Right lobe of liver (tissue), 6 donors: Measurements from ENCODE around the gene ESR2. TPM values are rescaled to one million over a fixed set of nuclear protein-coding genes. Genes with fewer than 3 reads are reported as not detected.

Experiments used
- ATAC-seq, 4 donors: fragments of 200-7000 bp; cut with Tn5 transposase; one replicate each; pipeline ENCODE4 v1.9.1; 2020; ENCODE audit warnings: mild to moderate bottlenecking in 4 of 4, moderate library complexity in 4 of 4
- DNase-seq, 3 donors: peaks; one replicate each; pipeline ENCODE4 v3.0.0-alpha.2; 2020
- H3K27ac ChIP-seq, 3 donors: fragments of 200-600 bp; one replicate each; pipeline ENCODE4 v1.8.0; 2022
- H3K27me3 ChIP-seq, 2 donors: fragments of 200-600 bp; one replicate each; pipeline ENCODE4 v1.8.0; 2022
- H3K36me3 ChIP-seq, 4 donors: fragments of 200-600 bp; sonication (generic) in 1 of 4; one replicate each; pipeline versions ENCODE4 v1.5.1 to v1.8.0; 2017 to 2022; ENCODE audit warnings: control low read depth in 1 of 4
- H3K4me1 ChIP-seq, 4 donors: fragments of 200-600 bp; sonication (generic) in 1 of 4; one replicate each; pipeline versions ENCODE4 v1.5.1 to v1.8.0; 2017 to 2022; ENCODE audit warnings: control low read depth in 1 of 4
- H3K4me3 ChIP-seq, 3 donors: fragments of 200-600 bp; one replicate each; pipeline ENCODE4 v1.8.0; 2022
- H3K9me3 ChIP-seq, 4 donors: fragments of 200-600 bp; sonication (generic) in 1 of 4; one replicate each; pipeline versions ENCODE4 v1.5.1 to v1.8.0; 2017 to 2022; ENCODE audit warnings: control low read depth in 1 of 4
- CTCF ChIP-seq, 4 donors: fragments of 200-600 bp in 3 of 4; fragments of 450-650 bp in 1 of 4; IDR thresholded peaks; one replicate each; pipeline versions ENCODE4 v1.5.1 to v1.8.0; 2016 to 2022; ENCODE audit warnings: antibody characterized with exemption in 4 of 4, mild to moderate bottlenecking in 2 of 4
- POLR2A ChIP-seq: fragments of 450-650 bp; IDR thresholded peaks from one replicate; pipeline ENCODE4 v1.6.1; 2017; ENCODE audit warnings: antibody characterized with exemption, mild to moderate bottlenecking
- WGBS: methylation state at CpG from one replicate; pipeline ENCODE4 v1.1.6; 2018; ENCODE audit warnings: low coverage, low lambda C conversion rate; ENCODE audit not compliant: insufficient coverage; ENCODE audit errors: missing lambda C conversion rate; 5-methylcytosine and 5-hydroxymethylcytosine counted together
- intact Hi-C, 2 donors: fragments of 100-400 bp; cut with DNase I; formaldehyde crosslinking; loops; one replicate each; pipeline versions ENCODE4 v1.11.2 to v1.14.1; 2022
- total RNA-seq, 6 experiments: library from RNA; depleted of rRNA in 2 of 6; stranded (reverse); fragments of >200 nt in 2 of 6; fragmentation: NEBNext Ultra II Directional in 3 of 6; extraction: Animal tissue kit (Norgen Biotek cat#: 25700) in 3 of 6; gene quantifications; one replicate each; pipeline versions ENCODE4 v1.1.0 to v1.2.4, GENCODE V29; 2016 to 2023
- donor health status: DM: no; HTN: yes; CAD: no.
- donor health status: DM: no; HTN: no; CAD: no.
- donor health status: DM: no; HTN: no; CAD: no.
- donor health status: DM: no; HTN: yes; CAD: no.
- donor health status: DM: no; HTN: yes; CAD: no.

ESR2 gene
- total RNA-seq, 6 experiments from 2014 or later, result 0.04 TPM; not detected in 5

GRCh38 chr14:64232095-64232838, 61.9 kb downstream of the ESR2 start:
- no peak overlapping the region for H3K4me3 ChIP-seq
- intact Hi-C loops, result no loop called here
- DNase-seq, result no peak
- H3K27ac ChIP-seq, result no peak overlapping the region
- no peaks in the 10 kb centered on the region for H3K4me1 ChIP-seq
- no peak for ATAC-seq
- TF ChIP-seq POLR2A (no peak), CTCF (IDR thresholded peaks at IDR 0.05) (no peak)
- no peaks in the 10 kb centered on the region for H3K9me3 ChIP-seq
- H3K36me3 ChIP-seq, result peaks cover 3 to 19% (median 7%) of the 10 kb centered on the region in 4 donors
- WGBS, result 82% methylated on average over 5 of the region's 9 CpGs
- H3K27me3 ChIP-seq, result no peaks in the 10 kb centered on the region

GRCh38 chr14:64229489-64229888, 64.7 kb downstream of the ESR2 start:
- Histone ChIP-seq H3K9me3 (no peaks in the 10 kb centered on the region), H3K4me1 (no peaks in the 10 kb centered on the region), H3K4me3 (no peak overlapping the region), H3K27me3 (no peaks in the 10 kb centered on the region), H3K36me3 (peaks cover 3 to 40% (median 19%) of the 10 kb centered on the region in 4 donors), H3K27ac (no peak overlapping the region)
- TF ChIP-seq POLR2A (no peak), CTCF (IDR thresholded peaks at IDR 0.05) (no peak)
- 74% methylated on average over 3 of the region's 3 CpGs for WGBS
- no peak for DNase-seq
- intact Hi-C loops, result no loop called here
- no peak for ATAC-seq

GRCh38 chr14:64227856-64228255, 66.3 kb downstream of the ESR2 start:
- intact Hi-C loops, result no loop called here
- 80% methylated on average over 1 of the region's 1 CpG for WGBS
- Histone ChIP-seq H3K27ac (no peak overlapping the region), H3K9me3 (no peaks in the 10 kb centered on the region), H3K4me1 (no peaks in the 10 kb centered on the region), H3K4me3 (no peak overlapping the region), H3K27me3 (no peaks in the 10 kb centered on the region), H3K36me3 (peaks cover 3 to 56% (median 28%) of the 10 kb centered on the region in 4 donors)
- no peak for TF ChIP-seq POLR2A
- TF ChIP-seq CTCF (IDR thresholded peaks at IDR 0.05), result no peak
- DNase-seq, result no peak
- no peak for ATAC-seq

GRCh38 chr14:64225151-64225757, 68.9 kb downstream of the ESR2 start:
- H3K27me3 ChIP-seq, result no peaks in the 10 kb centered on the region
- peaks cover 7 to 81% (median 46%) of the 10 kb centered on the region in 4 donors for H3K36me3 ChIP-seq
- H3K9me3 ChIP-seq, result no peaks in the 10 kb centered on the region
- no peak overlapping the region for H3K27ac ChIP-seq
- TF ChIP-seq CTCF (IDR thresholded peaks at IDR 0.05) (no peak), POLR2A (no peak)
- ATAC-seq, result peak in 2 of 4 donors; percentile 4 to 35
- DNase-seq, result no peak
- 70% methylated on average over 3 of the region's 10 CpGs for WGBS
- H3K4me3 ChIP-seq, result no peak overlapping the region
- intact Hi-C loops, result no loop called here
- H3K4me1 ChIP-seq, result no peaks in the 10 kb centered on the region
